Fibroblast of skin of right quadriceps (primary cell): ENCODE data around the gene FSCN2.

Source experiments
- DNase-seq: peaks from one replicate; pipeline ENCODE4 v3.0.0-alpha.2; 2013

The FSCN2 gene

GRCh38 chr17:81491181-81491581 is 37.0 kb upstream of the FSCN2 start:
- DNase-seq = no peak

DNA sequence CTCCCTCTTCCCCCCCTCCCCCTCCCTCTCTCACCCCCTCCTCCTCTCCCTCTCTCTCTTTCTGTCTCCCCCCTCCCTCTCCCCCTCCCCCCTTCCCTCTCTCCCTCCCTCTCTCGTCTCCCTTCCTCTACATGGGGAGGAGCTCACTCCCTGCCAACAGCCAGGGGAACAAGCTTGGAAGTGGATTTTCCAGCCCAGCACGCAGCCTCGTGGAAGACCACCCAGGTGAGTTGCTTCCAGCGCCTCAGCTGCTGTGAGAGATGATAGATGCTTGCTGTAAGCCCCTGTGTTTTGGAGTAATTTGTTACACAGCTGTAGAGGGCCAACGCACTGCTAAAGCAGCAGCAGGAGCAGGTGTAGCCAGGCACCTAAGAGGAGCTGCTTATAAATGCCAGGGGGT is 36.4 kb upstream of the FSCN2 start:
- DNase-seq = no peak

DNA sequence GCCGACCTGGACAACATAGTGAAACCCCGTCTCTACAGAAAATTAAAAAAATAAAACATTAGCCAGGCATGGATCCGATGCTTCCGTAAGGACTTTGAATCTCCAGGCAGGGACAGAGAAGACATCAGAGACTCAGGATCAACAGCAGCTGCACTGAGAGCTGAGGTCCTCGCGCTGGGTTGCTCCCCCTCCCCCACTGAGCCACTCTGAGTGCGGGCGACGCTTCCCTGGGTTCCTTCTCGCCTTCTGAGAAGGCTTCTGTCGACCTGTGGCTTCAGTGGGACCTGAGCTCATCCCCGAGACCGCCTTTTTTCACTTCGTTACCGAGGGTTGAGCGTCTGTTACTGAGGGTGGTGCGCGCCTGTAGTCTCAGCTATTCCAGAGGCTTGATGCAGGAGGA is 36.0 kb upstream of the FSCN2 start:
- no peak for DNase-seq

- DNase-seq = no peak
These were observed 35.5 kb upstream of the FSCN2 start for GRCh38 chr17:81492706-81493105.

DNA sequence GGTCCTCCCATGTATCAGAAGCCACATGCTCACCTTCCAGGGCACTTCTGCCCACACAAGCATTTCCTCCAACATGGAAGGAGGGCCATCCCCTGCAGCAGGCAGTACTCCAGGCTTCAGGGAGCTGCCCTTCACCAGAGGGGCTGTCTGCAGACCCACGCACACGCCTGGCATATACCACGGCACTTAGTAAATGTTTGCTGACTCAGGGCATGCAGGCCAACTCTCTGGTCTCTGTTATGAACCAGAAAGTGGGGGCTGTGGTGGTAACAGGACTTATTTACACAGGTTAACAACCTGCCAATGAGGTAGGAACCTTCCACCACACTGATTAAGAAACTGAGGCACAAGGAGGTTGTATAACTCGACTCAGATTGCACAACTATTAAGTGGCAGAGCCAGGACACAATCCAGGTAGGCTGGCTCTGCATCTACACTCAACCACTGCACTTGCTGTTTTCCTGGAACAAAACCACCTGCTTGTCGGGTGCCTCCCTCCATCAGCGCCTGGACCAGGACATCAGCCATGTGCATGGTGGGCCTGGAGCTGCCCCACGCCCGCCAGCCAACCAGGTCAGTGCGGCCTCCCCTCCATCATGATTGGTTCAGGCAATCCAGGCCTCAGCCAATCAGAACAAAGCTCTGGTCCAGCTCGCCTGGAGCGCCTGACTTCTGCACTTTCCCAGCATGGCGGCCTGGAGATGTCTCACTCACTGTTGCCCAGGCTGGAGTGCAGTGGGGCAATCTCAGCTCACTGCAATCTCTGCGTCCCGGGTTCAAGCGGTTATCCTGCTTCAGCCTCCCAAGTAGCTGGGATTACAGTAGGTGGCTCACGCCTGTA is 34.8 kb upstream of the FSCN2 start:
- no peak for DNase-seq

GRCh38 chr17:81494626-81495377 is 33.4 kb upstream of the FSCN2 start:
- no peak for DNase-seq

DNA sequence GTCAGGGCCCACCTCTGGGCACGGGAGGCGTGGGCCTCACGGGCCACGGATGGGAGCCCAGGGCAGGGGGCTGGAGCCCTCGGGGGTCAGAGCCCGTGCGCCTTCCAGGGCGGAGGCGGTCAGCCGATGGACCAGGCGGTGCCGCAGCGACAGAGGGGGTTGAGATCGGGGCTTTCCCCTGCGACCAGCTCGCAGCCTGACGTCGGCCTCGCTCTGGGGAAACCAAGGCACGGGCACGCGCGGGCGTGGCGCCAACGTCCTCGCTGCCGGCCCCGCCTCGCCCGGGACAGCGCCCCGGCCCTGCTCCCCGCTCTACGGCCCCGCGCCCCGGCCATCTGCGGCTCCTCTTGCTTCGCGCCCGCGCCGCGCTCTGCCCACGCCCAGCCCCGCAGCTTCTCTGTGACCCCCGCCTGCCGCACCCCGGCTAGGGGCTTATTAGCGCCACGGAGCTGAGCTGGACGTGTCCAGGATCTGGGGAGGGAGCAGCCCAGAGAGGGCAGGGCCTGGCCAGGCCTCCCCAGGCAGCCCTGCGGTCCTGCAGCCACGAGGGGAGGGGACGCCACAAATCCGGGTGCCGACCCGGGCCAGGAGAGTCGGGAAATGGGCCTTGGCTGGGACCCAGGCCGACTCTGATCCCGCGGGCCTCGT is 29.1 kb upstream of the FSCN2 start:
- no peak for DNase-seq

DNA sequence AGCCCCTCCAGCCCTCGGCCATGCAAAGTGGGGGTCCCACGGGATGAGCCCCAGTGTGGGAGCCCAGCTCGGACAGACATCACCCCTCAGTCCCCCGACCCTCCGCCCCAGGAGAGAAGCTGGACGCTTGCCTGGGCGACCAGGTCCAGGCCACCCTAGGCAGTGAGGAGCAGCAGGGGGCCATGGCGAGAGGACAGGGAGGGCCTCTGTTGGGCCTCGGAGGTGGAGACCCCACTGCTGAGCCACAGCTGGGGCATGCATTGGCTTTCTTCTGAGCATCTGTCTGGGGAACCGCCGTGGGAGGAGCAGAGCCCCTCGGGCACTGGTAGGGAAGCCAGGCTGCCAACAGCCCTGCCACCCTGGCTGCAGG is 28.6 kb upstream of the FSCN2 start:
- DNase-seq = no peak

DNA sequence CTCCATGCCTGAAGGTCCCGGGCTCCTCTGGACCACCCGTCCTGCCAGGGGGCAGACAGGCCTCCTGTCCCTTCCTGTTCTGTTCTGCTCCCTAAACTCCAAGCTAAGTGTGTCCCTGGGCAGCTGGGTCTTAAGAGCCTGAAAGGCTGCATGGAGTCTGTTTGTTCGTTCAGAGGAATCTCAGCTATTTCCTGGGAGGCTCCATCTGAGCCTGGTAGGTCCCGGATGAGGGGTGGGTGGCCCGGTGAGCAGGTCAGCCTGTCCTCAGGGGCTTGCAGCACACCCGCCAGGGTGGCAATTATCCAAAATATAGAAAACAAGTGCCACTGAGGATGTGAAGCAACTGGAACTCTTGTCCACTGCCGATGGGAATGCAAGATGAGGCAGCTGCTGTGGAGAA is 28.1 kb upstream of the FSCN2 start:
- DNase-seq = no peak

DNA sequence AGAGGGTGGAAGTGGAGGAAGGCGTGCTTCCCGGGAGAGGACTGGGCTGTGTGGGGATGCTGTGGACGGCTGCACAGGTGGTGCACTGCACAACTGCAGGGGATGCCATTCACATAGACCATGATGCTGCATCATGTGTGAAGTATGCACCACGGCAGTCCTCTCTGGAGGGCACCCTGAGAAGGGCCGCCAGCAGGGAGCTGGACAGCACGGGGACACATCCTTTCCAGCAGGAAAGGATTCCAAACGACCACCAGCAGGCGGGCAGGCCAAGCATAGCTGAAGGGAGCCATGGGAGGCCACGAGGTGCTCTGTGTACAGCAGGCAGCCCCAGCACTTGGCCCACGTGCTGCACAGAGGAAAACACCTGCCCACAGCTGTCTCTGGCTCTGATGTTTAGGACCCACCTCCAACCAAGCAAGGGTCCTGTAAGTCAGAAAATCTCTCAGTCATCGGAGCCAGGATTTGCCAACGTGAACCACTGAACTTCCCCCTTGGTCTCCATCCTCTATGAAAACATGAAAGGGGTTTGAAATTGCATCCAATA is 25.6 kb upstream of the FSCN2 start:
- DNase-seq = no peak

DNA sequence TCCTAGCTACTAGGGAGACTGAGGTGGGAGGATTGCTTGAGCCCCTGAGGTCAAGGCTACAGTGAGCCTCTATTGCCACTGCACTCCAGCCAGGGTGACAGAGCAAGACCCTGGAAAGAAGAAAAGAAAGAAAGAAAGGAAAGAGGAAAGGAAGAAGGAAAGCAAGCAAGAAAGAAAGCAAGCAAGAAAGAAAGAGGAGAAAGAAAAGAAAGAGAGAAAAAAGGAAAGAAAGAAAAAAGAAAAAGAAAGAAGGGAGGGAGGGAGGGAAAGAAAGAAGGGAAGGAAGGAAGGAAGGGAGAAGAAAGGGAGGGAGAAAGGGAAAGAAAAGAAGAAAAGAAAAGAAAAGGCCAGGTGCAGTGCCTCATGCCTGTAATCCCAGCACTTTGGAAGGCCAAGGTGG is 24.6 kb upstream of the FSCN2 start:
- no peak for DNase-seq

DNA sequence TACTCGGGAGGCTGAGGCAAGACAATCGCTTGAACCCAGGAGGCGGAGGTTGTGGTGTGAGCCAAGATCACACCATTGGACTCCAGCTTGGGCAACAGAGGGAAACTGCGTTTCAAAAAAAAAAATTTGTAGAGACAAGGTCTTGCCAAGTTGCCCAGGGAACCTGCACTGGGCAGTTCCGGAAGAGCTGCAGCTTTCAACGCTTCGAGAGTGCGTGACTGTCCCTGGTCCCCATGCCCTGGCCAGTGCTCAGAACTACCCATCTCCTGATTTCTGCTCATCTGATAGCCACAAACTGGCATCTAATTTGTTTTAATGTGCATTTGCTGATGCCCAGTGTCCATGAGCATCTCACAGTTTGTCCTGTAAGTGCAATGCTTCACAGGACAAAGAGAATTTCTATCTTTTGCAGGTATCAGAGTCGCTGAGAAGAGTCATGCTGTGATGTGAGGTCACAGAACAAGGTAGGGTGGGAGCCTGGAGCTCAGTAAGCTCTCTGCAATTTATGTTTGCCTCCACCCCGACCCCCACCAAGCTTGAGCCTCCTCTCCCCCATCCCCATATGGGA is 19.5 kb upstream of the FSCN2 start:
- DNase-seq = peak; percentile 70

GRCh38 chr17:81509207-81509971 is 18.8 kb upstream of the FSCN2 start:
- DNase-seq = no peak

DNA sequence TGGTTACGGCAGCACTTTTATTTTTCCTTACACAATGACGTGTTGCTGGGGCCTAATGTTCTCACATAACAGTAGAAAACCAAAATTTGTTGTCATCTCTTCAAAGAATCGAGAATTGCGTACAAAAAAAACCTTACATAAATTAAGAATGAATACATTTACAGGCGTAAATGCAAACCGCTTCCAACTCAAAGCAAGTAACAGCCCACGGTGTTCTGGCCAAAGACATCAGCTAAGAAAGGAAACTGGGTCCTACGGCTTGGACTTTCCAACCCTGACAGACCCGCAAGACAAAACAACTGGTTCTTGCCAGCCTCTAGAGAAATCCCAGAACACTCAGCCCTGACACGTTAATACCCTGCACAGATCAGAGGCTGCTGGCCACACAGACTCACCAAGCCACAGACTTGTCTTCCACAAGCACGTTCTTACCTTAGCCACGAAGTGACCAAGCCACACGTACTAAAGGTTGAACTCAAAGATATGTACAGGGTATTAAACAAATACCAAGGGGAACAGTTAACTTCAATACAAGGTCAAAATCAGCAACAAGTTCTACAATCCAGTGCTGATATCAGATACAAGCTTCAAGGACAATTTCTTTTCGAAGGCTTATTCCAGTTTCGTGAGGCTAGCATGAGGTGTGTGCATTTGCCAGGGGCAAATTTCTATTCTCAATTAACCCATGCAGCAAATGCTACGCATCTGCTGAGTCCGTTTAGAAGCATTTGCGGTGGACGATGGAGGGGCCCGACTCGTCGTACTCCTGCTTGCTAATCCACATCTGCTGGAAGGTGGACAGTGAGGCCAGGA is 18.0 kb upstream of the FSCN2 start:
- DNase-seq = no peak

DNA sequence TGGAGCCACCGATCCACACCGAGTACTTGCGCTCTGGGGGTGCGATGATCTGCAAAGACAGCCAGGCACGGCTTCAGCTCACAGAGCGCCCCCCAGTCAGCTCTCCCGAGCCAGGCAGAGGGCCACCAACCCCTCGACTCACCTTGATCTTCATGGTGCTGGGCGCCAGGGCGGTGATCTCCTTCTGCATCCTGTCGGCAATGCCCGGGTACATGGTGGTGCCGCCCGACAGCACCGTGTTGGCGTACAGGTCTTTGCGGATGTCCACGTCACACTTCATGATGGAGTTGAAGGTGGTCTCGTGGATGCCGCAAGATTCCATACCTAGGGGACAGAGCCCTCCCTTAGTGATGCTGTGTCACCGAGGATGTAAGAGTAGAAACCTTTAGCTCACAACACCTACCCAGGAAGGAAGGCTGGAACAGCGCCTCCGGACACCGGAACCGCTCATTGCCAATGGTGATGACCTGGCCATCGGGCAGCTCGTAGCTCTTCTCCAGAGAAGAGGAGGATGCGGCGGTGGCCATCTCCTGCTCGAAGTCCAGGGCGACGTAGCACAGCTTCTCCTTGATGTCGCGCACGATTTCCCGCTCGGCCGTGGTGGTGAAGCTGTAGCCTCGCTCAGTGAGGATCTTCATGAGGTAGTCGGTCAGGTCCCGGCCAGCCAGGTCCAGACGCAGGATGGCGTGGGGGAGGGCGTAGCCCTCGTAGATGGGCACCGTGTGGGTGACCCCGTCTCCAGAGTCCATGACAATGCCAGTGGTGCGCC is 17.2 kb upstream of the FSCN2 start:
- DNase-seq = peak; percentile 42

GRCh38 chr17:81511554-81511803 is 16.7 kb upstream of the FSCN2 start:
- no peak for DNase-seq

DNA sequence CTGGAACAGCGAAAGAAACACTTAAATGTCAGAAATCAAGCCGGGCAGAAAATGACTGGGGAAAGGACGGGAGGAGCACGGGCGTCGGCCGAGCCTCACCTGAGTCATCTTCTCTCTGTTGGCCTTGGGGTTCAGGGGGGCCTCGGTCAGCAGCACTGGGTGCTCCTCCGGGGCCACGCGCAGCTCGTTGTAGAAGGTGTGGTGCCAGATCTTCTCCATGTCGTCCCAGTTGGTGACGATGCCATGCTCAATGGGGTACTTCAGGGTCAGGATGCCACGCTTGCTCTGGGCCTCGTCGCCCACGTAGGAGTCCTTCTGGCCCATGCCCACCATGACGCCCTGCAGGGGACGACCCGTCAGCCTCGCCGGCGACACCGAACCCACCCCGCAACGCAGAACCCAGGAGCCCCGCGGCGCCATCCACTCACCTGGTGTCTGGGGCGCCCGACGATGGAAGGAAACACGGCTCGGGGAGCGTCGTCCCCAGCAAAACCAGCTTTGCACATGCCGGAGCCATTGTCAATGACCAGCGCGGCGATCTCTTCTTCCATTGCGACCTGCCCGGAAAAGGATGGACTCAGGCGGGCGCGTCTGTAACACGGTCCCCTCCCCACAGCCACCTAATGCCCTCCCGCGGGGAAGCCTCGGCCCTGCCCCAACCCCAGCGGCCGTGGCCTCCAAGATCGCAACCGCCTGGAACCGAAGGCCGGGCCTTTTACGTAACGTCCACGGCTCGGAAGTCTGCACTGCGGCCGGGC is 16.2 kb upstream of the FSCN2 start:
- DNase-seq = peak; percentile 44

DNA sequence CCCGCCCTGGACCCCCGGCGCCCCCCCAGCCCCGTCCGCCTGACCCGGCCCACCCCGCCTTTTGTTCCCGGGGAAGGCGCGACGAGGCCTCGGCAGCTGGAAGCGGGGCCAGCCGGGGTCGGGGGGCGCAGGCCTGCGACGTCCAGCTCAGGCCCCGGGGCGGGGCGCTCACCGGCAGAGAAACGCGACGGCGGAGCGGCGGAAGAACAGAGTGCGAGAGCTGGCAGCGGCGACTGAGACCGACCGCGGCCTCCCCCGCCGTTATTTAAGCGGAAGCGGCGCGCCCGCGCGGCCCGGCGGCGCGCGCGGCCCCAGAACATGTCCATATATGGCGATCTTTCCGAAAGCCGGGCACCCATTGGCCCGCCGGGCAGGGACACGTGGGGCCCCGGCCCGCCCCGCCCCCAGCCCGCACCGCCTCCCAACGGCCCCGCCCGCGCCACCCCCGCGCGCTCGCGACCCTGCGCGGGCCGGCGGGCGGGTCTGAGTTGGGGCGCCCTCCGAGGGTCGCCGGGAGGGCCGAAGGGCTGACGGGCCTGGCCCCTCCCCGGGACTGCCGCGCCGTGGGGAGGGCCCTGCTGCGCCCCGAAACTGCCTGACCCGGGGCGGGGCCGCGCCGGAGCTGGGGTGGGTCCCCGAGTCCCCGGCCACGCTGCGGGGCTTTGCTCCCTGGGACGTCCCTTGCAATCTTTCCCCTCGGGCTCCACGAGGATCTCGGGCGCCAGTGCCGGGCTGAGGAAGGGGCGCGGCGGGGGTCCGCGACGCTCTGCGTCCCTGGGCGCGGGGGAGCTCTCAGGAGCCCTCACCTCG is 15.4 kb upstream of the FSCN2 start, which contains the start of gene ACTG1:
ACTG1 (minus strand) TSS at position 238 of the 810 bp plus-strand sequence. CDS start 445 bp downstream, outside the sequence.
- peak; percentile 96 for DNase-seq

- peak; percentile 75 for DNase-seq
These were observed 14.8 kb upstream of the FSCN2 start for GRCh38 chr17:81513372-81513752.
